Right lobe of liver (tissue), 6 donors: Measurements from ENCODE around the gene SURF6. TPM values are rescaled to one million over a fixed set of nuclear protein-coding genes. Genes with fewer than 3 reads are reported as not detected.

Source experiments
- ATAC-seq, 4 donors: fragments of 200-7000 bp; cut with Tn5 transposase; one replicate each; pipeline ENCODE4 v1.9.1; 2020; ENCODE audit warnings: mild to moderate bottlenecking in 4 of 4, moderate library complexity in 4 of 4
- DNase-seq, 3 donors: peaks; one replicate each; pipeline ENCODE4 v3.0.0-alpha.2; 2020
- H3K27ac ChIP-seq, 3 donors: fragments of 200-600 bp; one replicate each; pipeline ENCODE4 v1.8.0; 2022
- H3K27me3 ChIP-seq, 2 donors: fragments of 200-600 bp; one replicate each; pipeline ENCODE4 v1.8.0; 2022
- H3K36me3 ChIP-seq, 4 donors: fragments of 200-600 bp; sonication (generic) in 1 of 4; one replicate each; pipeline versions ENCODE4 v1.5.1 to v1.8.0; 2017 to 2022; ENCODE audit warnings: control low read depth in 1 of 4
- H3K4me1 ChIP-seq, 4 donors: fragments of 200-600 bp; sonication (generic) in 1 of 4; one replicate each; pipeline versions ENCODE4 v1.5.1 to v1.8.0; 2017 to 2022; ENCODE audit warnings: control low read depth in 1 of 4
- H3K4me3 ChIP-seq, 3 donors: fragments of 200-600 bp; one replicate each; pipeline ENCODE4 v1.8.0; 2022
- H3K9me3 ChIP-seq, 4 donors: fragments of 200-600 bp; sonication (generic) in 1 of 4; one replicate each; pipeline versions ENCODE4 v1.5.1 to v1.8.0; 2017 to 2022; ENCODE audit warnings: control low read depth in 1 of 4
- POLR2A ChIP-seq: fragments of 450-650 bp; IDR thresholded peaks from one replicate; pipeline ENCODE4 v1.6.1; 2017; ENCODE audit warnings: antibody characterized with exemption, mild to moderate bottlenecking
- WGBS: methylation state at CpG from one replicate; pipeline ENCODE4 v1.1.6; 2018; ENCODE audit warnings: low coverage, low lambda C conversion rate; ENCODE audit not compliant: insufficient coverage; ENCODE audit errors: missing lambda C conversion rate; 5-methylcytosine and 5-hydroxymethylcytosine counted together
- intact Hi-C, 2 donors: fragments of 100-400 bp; cut with DNase I; formaldehyde crosslinking; loops; one replicate each; pipeline versions ENCODE4 v1.11.2 to v1.14.1; 2022
- total RNA-seq, 6 experiments: library from RNA; depleted of rRNA in 2 of 6; stranded (reverse); fragments of >200 nt in 2 of 6; fragmentation: NEBNext Ultra II Directional in 3 of 6; extraction: Animal tissue kit (Norgen Biotek cat#: 25700) in 3 of 6; gene quantifications; one replicate each; pipeline versions ENCODE4 v1.1.0 to v1.2.4, GENCODE V29; 2016 to 2023
- TF ChIP-seq, protein P1 (sequence below), 4 donors: fragments of 200-600 bp in 3 of 4; fragments of 450-650 bp in 1 of 4; IDR thresholded peaks; one replicate each; pipeline versions ENCODE4 v1.5.1 to v1.8.0; 2016 to 2022; ENCODE audit warnings: antibody characterized with exemption in 4 of 4, mild to moderate bottlenecking in 2 of 4
- donor health status: DM: no; HTN: yes; CAD: no.
- donor health status: DM: no; HTN: no; CAD: no.
- donor health status: DM: no; HTN: no; CAD: no.
- donor health status: DM: no; HTN: yes; CAD: no.
- donor health status: DM: no; HTN: yes; CAD: no.

Gene SURF6
- total RNA-seq, 6 experiments from 2014 or later = 5.8 to 8.8 (median 7.6) TPM

DNA sequence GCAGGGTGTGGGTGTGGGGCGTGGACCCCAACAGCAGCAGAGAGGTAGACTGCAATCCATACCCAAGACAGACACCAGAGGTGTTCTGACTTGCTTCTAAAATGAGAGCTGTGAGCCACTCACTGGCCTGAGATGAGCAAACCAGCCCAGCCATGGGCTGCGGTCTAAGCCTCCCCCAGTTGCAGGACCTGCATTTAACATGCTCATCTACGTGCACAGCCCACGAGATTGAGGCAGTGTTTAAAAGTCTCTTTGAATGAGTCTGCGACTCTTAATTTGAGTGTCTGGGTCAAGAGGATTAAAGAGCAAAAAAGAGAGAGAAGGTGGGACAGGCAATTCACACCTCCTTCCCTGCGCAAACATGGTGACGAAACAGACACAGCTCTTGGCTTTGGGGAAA lies 33.9 kb upstream of the SURF6 start:
- Histone ChIP-seq H3K27me3 (no peaks in the 10 kb centered on the region), H3K27ac (peak overlapping the region in 2 of 3 donors; percentile 2 to 65), H3K9me3 (no peaks in the 10 kb centered on the region), H3K4me3 (no peak overlapping the region), H3K36me3 (peaks cover 0 to 36% (median 22%) of the 10 kb centered on the region in 4 donors), H3K4me1 (peaks cover 0 to 67% (median 36%) of the 10 kb centered on the region in 4 donors)
- TF ChIP-seq, protein P1, sequence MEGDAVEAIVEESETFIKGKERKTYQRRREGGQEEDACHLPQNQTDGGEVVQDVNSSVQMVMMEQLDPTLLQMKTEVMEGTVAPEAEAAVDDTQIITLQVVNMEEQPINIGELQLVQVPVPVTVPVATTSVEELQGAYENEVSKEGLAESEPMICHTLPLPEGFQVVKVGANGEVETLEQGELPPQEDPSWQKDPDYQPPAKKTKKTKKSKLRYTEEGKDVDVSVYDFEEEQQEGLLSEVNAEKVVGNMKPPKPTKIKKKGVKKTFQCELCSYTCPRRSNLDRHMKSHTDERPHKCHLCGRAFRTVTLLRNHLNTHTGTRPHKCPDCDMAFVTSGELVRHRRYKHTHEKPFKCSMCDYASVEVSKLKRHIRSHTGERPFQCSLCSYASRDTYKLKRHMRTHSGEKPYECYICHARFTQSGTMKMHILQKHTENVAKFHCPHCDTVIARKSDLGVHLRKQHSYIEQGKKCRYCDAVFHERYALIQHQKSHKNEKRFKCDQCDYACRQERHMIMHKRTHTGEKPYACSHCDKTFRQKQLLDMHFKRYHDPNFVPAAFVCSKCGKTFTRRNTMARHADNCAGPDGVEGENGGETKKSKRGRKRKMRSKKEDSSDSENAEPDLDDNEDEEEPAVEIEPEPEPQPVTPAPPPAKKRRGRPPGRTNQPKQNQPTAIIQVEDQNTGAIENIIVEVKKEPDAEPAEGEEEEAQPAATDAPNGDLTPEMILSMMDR (IDR thresholded peaks at IDR 0.05) = no peak
- no peak for TF ChIP-seq POLR2A
- ATAC-seq = no peak
- DNase-seq = no peak
- intact Hi-C loops = no loop called here
- WGBS = 48% methylated on average over 5 of the region's 7 CpGs

DNA sequence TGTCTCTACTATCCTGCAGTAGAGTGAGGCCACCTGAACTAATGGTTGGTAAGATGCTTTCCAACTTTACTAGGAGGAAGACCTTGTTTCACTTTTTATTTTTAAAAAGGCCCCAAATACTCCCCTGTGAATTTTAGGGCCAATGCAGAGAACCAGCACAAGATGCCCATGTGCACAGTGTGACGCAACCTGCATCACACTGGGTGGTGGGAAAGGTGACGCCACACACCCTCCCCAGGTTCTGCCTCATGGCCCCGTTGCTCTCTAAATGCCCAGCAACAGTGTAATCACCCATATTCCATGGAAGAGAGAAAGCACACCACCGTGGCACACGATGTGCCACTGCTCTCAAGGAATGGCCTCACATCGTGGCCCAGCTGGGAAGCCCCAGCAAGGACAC lies 33.4 kb upstream of the SURF6 start:
- H3K4me1 ChIP-seq = peaks cover 0 to 66% (median 36%) of the 10 kb centered on the region in 4 donors
- ATAC-seq = no peak
- no peak for TF ChIP-seq POLR2A
- TF ChIP-seq, protein P1 (IDR thresholded peaks at IDR 0.05) = no peak
- no peak overlapping the region for H3K4me3 ChIP-seq
- peak overlapping the region in 2 of 3 donors; percentile 20 to 65 for H3K27ac ChIP-seq
- intact Hi-C loops = no loop called here
- H3K9me3 ChIP-seq = no peaks in the 10 kb centered on the region
- peaks cover 0 to 41% (median 25%) of the 10 kb centered on the region in 4 donors for H3K36me3 ChIP-seq
- H3K27me3 ChIP-seq = no peaks in the 10 kb centered on the region
- 65% methylated on average over 2 of the region's 6 CpGs for WGBS
- DNase-seq = no peak

DNA sequence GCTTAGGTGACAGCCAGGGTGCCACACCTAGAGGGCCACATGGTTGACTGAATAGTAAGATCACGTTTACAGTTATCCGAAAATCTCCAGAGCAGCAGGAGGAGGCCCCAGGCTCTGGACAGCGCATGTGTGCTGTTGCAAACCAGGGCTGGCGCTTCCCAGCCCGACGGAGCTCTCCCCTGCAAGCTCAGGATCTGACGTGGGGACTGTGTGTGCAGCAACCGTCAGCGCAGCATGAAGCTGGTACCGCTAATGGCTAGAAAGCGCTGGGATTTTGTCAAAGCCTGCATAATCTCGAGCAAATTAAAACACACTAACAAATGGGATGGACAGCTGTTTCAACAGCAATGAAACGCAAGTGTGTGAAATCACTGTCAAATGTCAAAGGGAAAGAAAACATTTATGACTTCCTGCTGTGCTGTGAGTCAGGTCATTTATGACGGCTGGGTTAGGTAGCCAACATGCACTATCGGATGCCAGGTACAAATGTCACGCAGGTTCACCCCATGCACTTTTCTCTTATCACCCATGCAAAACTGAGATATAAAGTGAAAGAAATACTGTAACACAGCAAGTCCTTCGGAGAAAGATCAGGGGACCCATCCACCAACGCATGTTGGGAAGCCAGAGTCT lies 32.4 kb upstream of the SURF6 start:
- no peak for TF ChIP-seq POLR2A
- TF ChIP-seq, protein P1 (IDR thresholded peaks at IDR 0.05) = no peak
- Histone ChIP-seq H3K36me3 (peaks cover 0 to 48% (median 33%) of the 10 kb centered on the region in 4 donors), H3K4me3 (peak overlapping the region in 1 of 3 donors; percentile 8), H3K27me3 (no peaks in the 10 kb centered on the region), H3K4me1 (peaks cover 0 to 56% (median 31%) of the 10 kb centered on the region in 4 donors), H3K9me3 (no peaks in the 10 kb centered on the region), H3K27ac (peak overlapping the region in 2 of 3 donors; percentile 20 to 65)
- intact Hi-C loops = no loop called here
- 24% methylated on average over 13 of the region's 18 CpGs for WGBS
- no peak for DNase-seq
- peak in 2 of 4 donors; percentile 46 to 60 for ATAC-seq

DNA sequence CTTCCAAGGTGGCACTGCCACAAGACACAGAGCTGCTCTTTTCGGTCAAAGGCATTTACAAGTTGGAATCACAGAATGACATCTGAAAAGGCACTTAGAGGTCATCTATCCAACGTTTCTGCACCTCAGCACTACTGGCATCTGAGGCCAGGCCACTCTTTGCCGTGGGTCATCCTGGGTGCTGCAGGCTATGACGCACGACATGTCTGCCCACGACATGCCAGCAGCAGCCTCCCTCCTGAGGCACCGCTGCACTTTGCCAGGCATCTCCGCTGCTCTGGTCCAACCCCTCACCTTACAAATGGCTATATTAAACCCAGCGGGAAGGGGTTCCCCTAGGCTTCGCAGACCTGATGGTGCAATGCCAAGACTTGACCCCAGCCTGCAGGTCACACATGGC lies 31.8 kb upstream of the SURF6 start:
- no peak for DNase-seq
- Histone ChIP-seq H3K4me3 (no peak overlapping the region), H3K9me3 (no peaks in the 10 kb centered on the region), H3K36me3 (peaks cover 0 to 53% (median 36%) of the 10 kb centered on the region in 4 donors), H3K27me3 (no peaks in the 10 kb centered on the region), H3K4me1 (peaks cover 0 to 51% (median 29%) of the 10 kb centered on the region in 4 donors), H3K27ac (peak overlapping the region in 1 of 3 donors; percentile 65)
- intact Hi-C loops = no loop called here
- WGBS = 0% methylated on average over 1 of the region's 10 CpGs
- no peak for TF ChIP-seq POLR2A
- TF ChIP-seq, protein P1 (IDR thresholded peaks at IDR 0.05) = no peak
- no peak for ATAC-seq
